Activated T-cell treated with anti-CD3 and anti-CD28 coated beads, Interleukin-2, amount 50 U/mL, for 72 hours (primary cell): Measurements from ENCODE around the gene ERO1B. TPM values are rescaled to one million over a fixed set of nuclear protein-coding genes. Genes with fewer than 3 reads are reported as not detected.

ENCODE experiments used
- ATAC-seq, 2 donors: fragments of 150-1000 bp; cut with Tn5 transposase; replicated peaks in 1 of 2; 2 replicates each; pipeline ENCODE4 v1.10.0; 2021; ENCODE audit warnings: moderate library complexity in 2 of 2, mild to moderate bottlenecking in 1 of 2
- DNase-seq, 2 donors: peaks; one replicate each; pipeline ENCODE4 v3.0.0; 2021 to 2022; ENCODE audit warnings: mixed read lengths in 1 of 2
- H3K27ac Mint-ChIP-seq: one replicate; pipeline ENCODE4 v1.8.0; 2022; ENCODE audit warnings: mild to moderate bottlenecking, moderate library complexity, mixed read lengths
- H3K27me3 Mint-ChIP-seq: one replicate; pipeline ENCODE4 v1.8.0; 2022; ENCODE audit warnings: low read depth, mixed read lengths
- H3K36me3 Mint-ChIP-seq, 2 donors: one replicate each; pipeline ENCODE4 v1.8.0; 2022; ENCODE audit warnings: mixed read lengths in 2 of 2, mild to moderate bottlenecking in 1 of 2; ENCODE audit not compliant: insufficient read depth in 2 of 2
- H3K4me1 Mint-ChIP-seq: one replicate; pipeline ENCODE4 v1.8.0; 2022; ENCODE audit warnings: low read depth, mixed read lengths
- H3K4me3 Mint-ChIP-seq, 2 donors: one replicate each; pipeline ENCODE4 v1.8.0; 2022; ENCODE audit warnings: mild to moderate bottlenecking in 2 of 2, mixed read lengths in 2 of 2, moderate library complexity in 2 of 2
- H3K9me3 Mint-ChIP-seq, 2 donors: one replicate each; pipeline ENCODE4 v1.8.0; 2022; ENCODE audit warnings: mixed read lengths in 2 of 2
- total RNA-seq, 2 donors: library from RNA; stranded (reverse); gene quantifications; one replicate each; pipeline ENCODE4 v1.2.3, GENCODE V29; 2022

The ERO1B gene
- total RNA-seq, 2 donors from 2014 or later = 2.2 to 5.9 TPM

DNA sequence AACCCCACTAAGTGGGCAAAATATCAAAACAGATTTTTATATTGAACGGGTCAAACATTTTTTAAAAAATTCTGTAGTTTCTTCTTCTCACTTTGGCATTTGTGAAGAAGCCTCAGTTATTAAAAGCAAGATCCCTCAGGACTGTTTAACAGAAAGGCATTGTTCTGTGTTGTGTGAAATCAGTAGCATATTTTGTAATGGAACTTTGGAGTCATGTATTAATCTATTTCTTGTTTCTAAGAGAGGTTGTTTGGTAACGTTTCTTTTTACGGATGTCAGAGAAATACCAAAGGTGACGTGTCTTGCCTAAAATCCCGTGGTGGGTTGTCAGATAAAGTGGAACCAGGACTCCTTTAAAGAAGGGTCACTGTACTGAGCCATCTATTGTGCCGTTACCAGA lies 115.7 kb downstream of the ERO1B start:
- no peak overlapping the region for H3K27ac Mint-ChIP-seq
- H3K36me3 Mint-ChIP-seq = peaks cover 14 to 15% of the 10 kb centered on the region in 2 donors
- DNase-seq = no peak
- peaks cover 15% of the 10 kb centered on the region for H3K4me1 Mint-ChIP-seq
- H3K27me3 Mint-ChIP-seq = no peaks in the 10 kb centered on the region
- peaks cover 7 to 14% of the 10 kb centered on the region in 2 donors for H3K9me3 Mint-ChIP-seq
- H3K4me3 Mint-ChIP-seq = no peak overlapping the region
- ATAC-seq = no peak

Other genes starting within 250 kb of the ERO1B start
- under 1 TPM; 0.12 to 0.29 TPM for gene NID1, start 216.9 kb downstream of the ERO1B start, total RNA-seq
- gene GPR137B, start 139.4 kb downstream of the ERO1B start, total RNA-seq = 1 to 10 TPM; 4.7 to 7.1 TPM
- gene EDARADD, start 112.3 kb upstream of the ERO1B start, total RNA-seq = 1 to 10 TPM; 1.9 to 7.1 TPM
- 10 to 100 TPM; 70.1 to 96.9 TPM for gene LGALS8, start 242.0 kb upstream of the ERO1B start, total RNA-seq